Erythroblast (primary cell): ENCODE data around the gene ARHGAP28.

ENCODE experiments used
- GATA1 ChIP-seq: IDR thresholded peaks from 2 replicates; pipeline ENCODE4 v1.6.1; 2011; ENCODE audit warnings: low read depth, mild to moderate bottlenecking, control low read depth, low read length, moderate library complexity
- POLR2A ChIP-seq: IDR thresholded peaks from 2 replicates; pipeline ENCODE4 v1.6.1; 2011; ENCODE audit warnings: mild to moderate bottlenecking, low read length

DNA sequence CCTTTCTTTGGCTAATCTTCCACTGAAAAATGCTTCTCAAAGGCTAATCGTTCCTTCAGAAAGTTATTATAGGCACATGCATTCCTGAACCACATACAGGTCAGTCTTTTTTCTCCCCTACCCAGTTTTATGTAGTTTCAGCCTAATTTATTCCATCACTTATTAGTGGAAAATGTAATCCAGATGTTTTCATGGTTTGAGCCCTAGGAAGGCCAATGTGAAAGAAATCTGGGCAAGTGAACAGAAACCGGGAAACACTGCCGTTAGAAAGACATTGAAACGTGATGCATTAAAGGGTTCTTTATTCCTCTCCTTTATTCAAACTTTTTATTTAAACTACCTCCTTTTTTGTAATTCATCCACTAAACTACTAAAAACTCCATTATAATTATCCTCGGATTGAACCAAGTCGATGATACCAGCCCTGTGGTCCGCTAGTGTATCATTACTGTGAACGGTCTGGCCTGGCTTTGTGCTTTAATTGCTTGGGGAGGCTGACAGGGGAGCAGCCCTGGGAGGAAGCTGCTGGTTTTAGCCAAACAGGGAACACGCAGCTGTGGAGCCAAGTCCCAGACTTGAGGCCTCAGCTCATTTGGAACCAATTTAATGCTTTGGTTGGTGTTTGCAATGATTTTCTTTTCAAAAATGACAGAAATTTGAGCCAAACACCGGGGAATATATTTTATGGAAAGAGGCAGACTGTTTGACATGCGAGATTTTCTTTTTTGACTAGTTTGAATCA, 149.2 kb downstream of the ARHGAP28 start:
- no peak for TF ChIP-seq POLR2A
- no peak for TF ChIP-seq GATA1
